ENCODE measurements around the gene WDR7.

WDR7 gene

GRCh38 chr18:56899660-56900059 is 248.5 kb downstream of the WDR7 start:
- DNase-seq: no peak

- no peak for DNase-seq
These were observed 249.3 kb downstream of the WDR7 start for GRCh38 chr18:56900195-56901094.

GRCh38 chr18:56901919-56902318 is 250.8 kb downstream of the WDR7 start:
- no peak for DNase-seq

GRCh38 chr18:56902653-56903052 is 251.5 kb downstream of the WDR7 start:
- DNase-seq: no peak

GRCh38 chr18:56903686-56904085 is 252.5 kb downstream of the WDR7 start:
- DNase-seq: no peak

- DNase-seq: no peak
These were observed 256.6 kb downstream of the WDR7 start for GRCh38 chr18:56907771-56908170.

GRCh38 chr18:56910237-56910636 is 259.1 kb downstream of the WDR7 start:
- DNase-seq: no peak

- no peak for DNase-seq
These were observed 259.8 kb downstream of the WDR7 start for GRCh38 chr18:56910967-56911366.

GRCh38 chr18:56913941-56914340 is 262.8 kb downstream of the WDR7 start:
- no peak for DNase-seq

- DNase-seq: no peak
These were observed 268.0 kb downstream of the WDR7 start for GRCh38 chr18:56919190-56919589.

GRCh38 chr18:56921896-56922480 is 270.8 kb downstream of the WDR7 start:
- no peak for DNase-seq

- DNase-seq: no peak
These were observed 275.6 kb downstream of the WDR7 start for GRCh38 chr18:56926734-56927133.

- DNase-seq: no peak
These were observed 276.6 kb downstream of the WDR7 start for GRCh38 chr18:56927786-56928185.

- no peak for DNase-seq
These were observed 278.7 kb downstream of the WDR7 start for GRCh38 chr18:56929886-56930285.

GRCh38 chr18:56933472-56933871 is 282.3 kb downstream of the WDR7 start:
- no peak for DNase-seq

- DNase-seq: no peak
These were observed 283.0 kb downstream of the WDR7 start for GRCh38 chr18:56934131-56934530.

- DNase-seq: no peak
These were observed 283.7 kb downstream of the WDR7 start for GRCh38 chr18:56934906-56935305.

GRCh38 chr18:56935434-56936040 is 284.4 kb downstream of the WDR7 start:
- DNase-seq: no peak

GRCh38 chr18:56936457-56936856 is 285.3 kb downstream of the WDR7 start:
- no peak for DNase-seq

- no peak for DNase-seq
These were observed 286.8 kb downstream of the WDR7 start for GRCh38 chr18:56937874-56938430.

GRCh38 chr18:56945171-56946083 is 294.3 kb downstream of the WDR7 start:
- DNase-seq: no peak

- no peak for DNase-seq
These were observed 296.1 kb downstream of the WDR7 start for GRCh38 chr18:56947236-56947635.

GRCh38 chr18:56952026-56952425 is 300.9 kb downstream of the WDR7 start:
- no peak for DNase-seq
